ENCODE results near the gene DDX60.

GRCh38 chr4:168240821-168241220, 77.7 kb downstream of the DDX60 start:
- TF ChIP-seq POLR2A (IDR thresholded peaks at IDR 0.05): no peak
- TF ChIP-seq CTCF (IDR thresholded peaks at IDR 0.05): no peak
